DND-41 (cell line): ENCODE measurements around the gene FBN3.

Source experiments
- ATAC-seq: fragments of 200-7000 bp; cut with Tn5 transposase; 3 replicates; pipeline ENCODE4 v1.9.1; 2021; ENCODE audit warnings: low read depth; ENCODE audit not compliant: insufficient read depth
- DNase-seq: peaks from one replicate; pipeline ENCODE4 v3.0.0-alpha.2; 2020
- H2AFZ ChIP-seq: 2 replicates; pipeline ENCODE4 v1.6.0; 2012; ENCODE audit warnings: low read depth, low read length
- H3K27ac ChIP-seq: 2 replicates; pipeline ENCODE4 v1.5.1; 2012; ENCODE audit warnings: low read length, inconsistent platforms
- H3K27me3 ChIP-seq: fragments of 200-600 bp; sonication (generic); 2 replicates; pipeline ENCODE4 v1.6.0; 2012; ENCODE audit warnings: low read length, mild to moderate bottlenecking, inconsistent platforms; ENCODE audit not compliant: insufficient read depth, poor library complexity
- H3K36me3 ChIP-seq: 2 replicates; pipeline ENCODE4 v1.5.1; 2012; ENCODE audit warnings: low read length, inconsistent platforms; ENCODE audit not compliant: insufficient read depth
- H3K4me1 ChIP-seq: 2 replicates; pipeline ENCODE4 v1.5.1; 2012; ENCODE audit warnings: mild to moderate bottlenecking, low read length; ENCODE audit not compliant: insufficient read depth
- H3K4me2 ChIP-seq: 2 replicates; pipeline ENCODE4 v1.6.0; 2012; ENCODE audit warnings: mild to moderate bottlenecking, moderate library complexity, low read length, inconsistent platforms; ENCODE audit not compliant: insufficient read depth
- H3K4me3 ChIP-seq, 2 experiments: fragments of 200-600 bp in 1 of 2; shearing (Covaris generic) in 1 of 2; 2 replicates each; pipeline ENCODE4 v1.5.1; 2012 to 2016; ENCODE audit warnings: inconsistent platforms in 2 of 2, low read length in 2 of 2, mild to moderate bottlenecking in 2 of 2, low read depth in 1 of 2, moderate library complexity in 1 of 2
- H3K79me2 ChIP-seq: 2 replicates; pipeline ENCODE4 v1.6.0; 2012; ENCODE audit warnings: low read length, inconsistent platforms; ENCODE audit not compliant: insufficient read depth
- H3K9ac ChIP-seq: 2 replicates; pipeline ENCODE4 v1.6.0; 2012; ENCODE audit warnings: low read depth, mild to moderate bottlenecking, inconsistent platforms, low read length, moderate library complexity
- H3K9me3 ChIP-seq: 2 replicates; pipeline ENCODE4 v1.5.1; 2012; ENCODE audit warnings: low read length, moderate library complexity, mild to moderate bottlenecking, inconsistent platforms; ENCODE audit not compliant: insufficient read depth, severe bottlenecking
- H4K20me1 ChIP-seq: 2 replicates; pipeline ENCODE4 v1.6.0; 2012; ENCODE audit warnings: low read length; ENCODE audit not compliant: insufficient read depth
- EZH2 ChIP-seq: IDR thresholded peaks from 3 replicates; pipeline ENCODE4 v1.6.1; 2012; ENCODE audit warnings: borderline replicate concordance, low read depth, mild to moderate bottlenecking, moderate library complexity, low read length, inconsistent platforms; ENCODE audit not compliant: severe bottlenecking
- TF ChIP-seq, protein P1 (sequence below): IDR thresholded peaks from 2 replicates; pipeline ENCODE4 v1.5.1; 2012; ENCODE audit warnings: borderline replicate concordance, low read length, moderate library complexity, mild to moderate bottlenecking; ENCODE audit not compliant: poor library complexity, severe bottlenecking; ENCODE audit errors: extremely low read depth

Gene FBN3

GRCh38 chr19:8143041-8143440 lies 6.4 kb downstream of the FBN3 start:
- no peak overlapping the region for H3K9ac ChIP-seq
- H3K9me3 ChIP-seq: no peaks in the 10 kb centered on the region
- H3K79me2 ChIP-seq: no peaks in the 10 kb centered on the region
- no peak overlapping the region for H3K27ac ChIP-seq
- H2AFZ ChIP-seq: no peak overlapping the region
- no peak for ATAC-seq
- no peaks in the 10 kb centered on the region for H3K36me3 ChIP-seq
- H3K4me2 ChIP-seq: no peak overlapping the region
- peaks cover 2% of the 10 kb centered on the region for H3K27me3 ChIP-seq
- no peak for TF ChIP-seq EZH2
- TF ChIP-seq, protein P1, sequence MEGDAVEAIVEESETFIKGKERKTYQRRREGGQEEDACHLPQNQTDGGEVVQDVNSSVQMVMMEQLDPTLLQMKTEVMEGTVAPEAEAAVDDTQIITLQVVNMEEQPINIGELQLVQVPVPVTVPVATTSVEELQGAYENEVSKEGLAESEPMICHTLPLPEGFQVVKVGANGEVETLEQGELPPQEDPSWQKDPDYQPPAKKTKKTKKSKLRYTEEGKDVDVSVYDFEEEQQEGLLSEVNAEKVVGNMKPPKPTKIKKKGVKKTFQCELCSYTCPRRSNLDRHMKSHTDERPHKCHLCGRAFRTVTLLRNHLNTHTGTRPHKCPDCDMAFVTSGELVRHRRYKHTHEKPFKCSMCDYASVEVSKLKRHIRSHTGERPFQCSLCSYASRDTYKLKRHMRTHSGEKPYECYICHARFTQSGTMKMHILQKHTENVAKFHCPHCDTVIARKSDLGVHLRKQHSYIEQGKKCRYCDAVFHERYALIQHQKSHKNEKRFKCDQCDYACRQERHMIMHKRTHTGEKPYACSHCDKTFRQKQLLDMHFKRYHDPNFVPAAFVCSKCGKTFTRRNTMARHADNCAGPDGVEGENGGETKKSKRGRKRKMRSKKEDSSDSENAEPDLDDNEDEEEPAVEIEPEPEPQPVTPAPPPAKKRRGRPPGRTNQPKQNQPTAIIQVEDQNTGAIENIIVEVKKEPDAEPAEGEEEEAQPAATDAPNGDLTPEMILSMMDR: no peak
- no peaks in the 10 kb centered on the region for H3K4me1 ChIP-seq
- no peak for DNase-seq
- no peaks in the 10 kb centered on the region for H4K20me1 ChIP-seq
- no peak overlapping the region for H3K4me3 ChIP-seq

DNA sequence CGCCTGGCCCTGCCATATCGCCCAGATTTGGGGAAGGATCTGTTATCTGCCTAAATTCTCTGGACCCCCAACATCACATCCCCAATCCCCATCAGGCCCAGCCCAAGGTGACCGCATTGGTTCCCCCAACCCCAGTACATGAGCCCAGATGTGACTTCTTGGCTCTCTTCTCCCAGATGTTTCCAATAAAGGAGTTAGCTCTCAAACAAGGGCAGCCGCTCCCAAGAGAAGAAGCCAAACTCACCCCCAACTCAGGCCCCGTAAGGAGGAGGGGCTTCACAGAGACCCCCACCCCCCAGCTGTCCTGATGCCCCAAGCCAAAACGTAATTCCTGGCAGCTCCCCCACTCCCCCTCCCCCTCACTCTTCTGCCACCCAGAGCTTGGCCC lies 6.9 kb downstream of the FBN3 start:
- no peak overlapping the region for H3K9ac ChIP-seq
- no peak overlapping the region for H3K4me3 ChIP-seq
- no peaks in the 10 kb centered on the region for H3K36me3 ChIP-seq
- peaks cover 2% of the 10 kb centered on the region for H3K27me3 ChIP-seq
- no peak overlapping the region for H3K27ac ChIP-seq
- no peaks in the 10 kb centered on the region for H3K4me1 ChIP-seq
- no peak for TF ChIP-seq EZH2
- TF ChIP-seq, protein P1: no peak
- no peak overlapping the region for H2AFZ ChIP-seq
- no peaks in the 10 kb centered on the region for H3K9me3 ChIP-seq
- DNase-seq: no peak
- no peak for ATAC-seq
- H4K20me1 ChIP-seq: no peaks in the 10 kb centered on the region
- H3K79me2 ChIP-seq: no peaks in the 10 kb centered on the region
- no peak overlapping the region for H3K4me2 ChIP-seq

- Histone ChIP-seq H2AFZ (no peak overlapping the region), H4K20me1 (no peaks in the 10 kb centered on the region), H3K36me3 (no peaks in the 10 kb centered on the region), H3K4me2 (no peak overlapping the region), H3K4me3 (no peak overlapping the region), H3K4me1 (no peaks in the 10 kb centered on the region), H3K79me2 (no peaks in the 10 kb centered on the region), H3K27ac (no peak overlapping the region), H3K27me3 (peaks cover 2% of the 10 kb centered on the region), H3K9me3 (no peaks in the 10 kb centered on the region), H3K9ac (no peak overlapping the region)
- no peak for TF ChIP-seq EZH2
- TF ChIP-seq, protein P1: no peak
- no peak for ATAC-seq
- DNase-seq: no peak
These were observed 7.5 kb downstream of the FBN3 start for GRCh38 chr19:8141726-8142512.

GRCh38 chr19:8138201-8138600 lies 11.2 kb downstream of the FBN3 start:
- H3K27ac ChIP-seq: no peak overlapping the region
- H3K27me3 ChIP-seq: no peaks in the 10 kb centered on the region
- H3K9me3 ChIP-seq: no peaks in the 10 kb centered on the region
- TF ChIP-seq, protein P1: no peak
- no peak for TF ChIP-seq EZH2
- no peak overlapping the region for H3K4me3 ChIP-seq
- H3K4me2 ChIP-seq: no peak overlapping the region
- DNase-seq: no peak
- H3K36me3 ChIP-seq: no peaks in the 10 kb centered on the region
- ATAC-seq: no peak
- no peaks in the 10 kb centered on the region for H4K20me1 ChIP-seq
- no peaks in the 10 kb centered on the region for H3K79me2 ChIP-seq
- no peaks in the 10 kb centered on the region for H3K4me1 ChIP-seq
- H3K9ac ChIP-seq: no peak overlapping the region
- no peak overlapping the region for H2AFZ ChIP-seq
